ENCODE measurements around the gene NME7. TPM values are rescaled to one million over a fixed set of nuclear protein-coding genes. Genes with fewer than 3 reads are reported as not detected.

NME7 gene
- total RNA-seq, 4 donors from 2014 or later = 1.9 to 15.9 (median 8.3) TPM

GRCh38 chr1:169143346-169143745 is 224.3 kb downstream of the NME7 start:
- WGBS, 2 donors (ENCODE audit: low coverage in 1 of 2) = 87 to 100% methylated on average over 2 to 3 of the region's 3 CpGs
- intact Hi-C loops (cut with DNase I; ENCODE audit: low total_unique reads) = no loop called here
- in situ Hi-C loops (cut with MboI; ENCODE audit: low pct_ligation_motif_present in 1 of 4, low pct_unique_long_range_greater_than_20kb in 1 of 4, low sequenced_read_pairs in 3 of 4) = loop anchor here in 1 of 4 donors (25.0 kb wide), 1 partner anchor 531 kb away; no protein-coding TSS in a partner anchor
- no peak overlapping the region for H3K4me3 ChIP-seq
- TF ChIP-seq EP300 (IDR thresholded peaks at IDR 0.05; ENCODE audit: low read depth) (no peak), CTCF (IDR thresholded peaks at IDR 0.05) (no peak), POLR2A (IDR thresholded peaks at IDR 0.05) (no peak), POLR2AphosphoS5 (IDR thresholded peaks at IDR 0.05) (no peak)
- H3K4me1 ChIP-seq = peaks cover 0 to 18% (median 8%) of the 10 kb centered on the region in 4 donors
- no peak for DNase-seq
- no peaks in the 10 kb centered on the region for H3K27me3 ChIP-seq
- no peaks in the 10 kb centered on the region for H3K36me3 ChIP-seq
- no peak overlapping the region for H3K27ac ChIP-seq
- no peaks in the 10 kb centered on the region for H3K9me3 ChIP-seq

GRCh38 chr1:169142129-169142528 is 225.5 kb downstream of the NME7 start:
- Histone ChIP-seq H3K36me3 (no peaks in the 10 kb centered on the region), H3K9me3 (no peaks in the 10 kb centered on the region), H3K4me3 (no peak overlapping the region), H3K27ac (no peak overlapping the region), H3K4me1 (peaks cover 0 to 18% (median 3%) of the 10 kb centered on the region in 4 donors), H3K27me3 (no peaks in the 10 kb centered on the region)
- TF ChIP-seq POLR2AphosphoS5 (IDR thresholded peaks at IDR 0.05) (no peak), POLR2A (IDR thresholded peaks at IDR 0.05) (no peak), CTCF (IDR thresholded peaks at IDR 0.05) (no peak), EP300 (IDR thresholded peaks at IDR 0.05; ENCODE audit: low read depth) (no peak)
- in situ Hi-C loops (cut with MboI; ENCODE audit: low pct_ligation_motif_present in 1 of 4, low pct_unique_long_range_greater_than_20kb in 1 of 4, low sequenced_read_pairs in 3 of 4) (loop anchor here in 1 of 4 donors (25.0 kb wide), 1 partner anchor 530 kb away; no protein-coding TSS in a partner anchor), intact Hi-C loops (cut with DNase I; ENCODE audit: low total_unique reads) (no loop called here)
- 0 to 42% methylated on average over 1 of the region's 1 CpG for WGBS, 2 donors (ENCODE audit: low coverage in 1 of 2)
- no peak for DNase-seq

- WGBS, 2 donors (ENCODE audit: low coverage in 1 of 2) = 85 to 88% methylated on average over 3 of the region's 3 CpGs
- Histone ChIP-seq H3K36me3 (no peaks in the 10 kb centered on the region), H3K9me3 (no peaks in the 10 kb centered on the region), H3K4me3 (no peak overlapping the region), H3K27me3 (no peaks in the 10 kb centered on the region), H3K27ac (no peak overlapping the region), H3K4me1 (peaks cover 0 to 13% (median 3%) of the 10 kb centered on the region in 4 donors)
- TF ChIP-seq EP300 (IDR thresholded peaks at IDR 0.05; ENCODE audit: low read depth) (no peak), POLR2AphosphoS5 (IDR thresholded peaks at IDR 0.05) (no peak), CTCF (IDR thresholded peaks at IDR 0.05) (no peak), POLR2A (IDR thresholded peaks at IDR 0.05) (no peak)
- in situ Hi-C loops (cut with MboI; ENCODE audit: low pct_ligation_motif_present in 1 of 4, low pct_unique_long_range_greater_than_20kb in 1 of 4, low sequenced_read_pairs in 3 of 4) (loop anchor here in 1 of 4 donors (25.0 kb wide), 1 partner anchor 529 kb away; no protein-coding TSS in a partner anchor), intact Hi-C loops (cut with DNase I; ENCODE audit: low total_unique reads) (no loop called here)
- DNase-seq = no peak
Measured at GRCh38 chr1:169141356-169141755, 226.2 kb downstream of the NME7 start.

GRCh38 chr1:169138866-169139670 is 228.5 kb downstream of the NME7 start:
- Histone ChIP-seq H3K4me3 (no peak overlapping the region), H3K36me3 (no peaks in the 10 kb centered on the region), H3K9me3 (no peaks in the 10 kb centered on the region), H3K27ac (no peak overlapping the region), H3K27me3 (no peaks in the 10 kb centered on the region), H3K4me1 (no peaks in the 10 kb centered on the region)
- in situ Hi-C loops (cut with MboI; ENCODE audit: low pct_ligation_motif_present in 1 of 4, low pct_unique_long_range_greater_than_20kb in 1 of 4, low sequenced_read_pairs in 3 of 4) (loop anchor here in 1 of 4 donors (25.0 kb wide), 1 partner anchor 527 kb away; no protein-coding TSS in a partner anchor), intact Hi-C loops (cut with DNase I; ENCODE audit: low total_unique reads) (no loop called here)
- TF ChIP-seq POLR2A (IDR thresholded peaks at IDR 0.05) (no peak), POLR2AphosphoS5 (IDR thresholded peaks at IDR 0.05) (no peak), CTCF (IDR thresholded peaks at IDR 0.05) (no peak)
- 63 to 75% methylated on average over 2 of the region's 2 CpGs for WGBS, 2 donors (ENCODE audit: low coverage in 1 of 2)
- no peak for DNase-seq
